Thymus (tissue), 11 donors: ENCODE results near the gene KCTD17. TPM values are rescaled to one million over a fixed set of nuclear protein-coding genes. Genes with fewer than 3 reads are reported as not detected.

ENCODE experiments used
- DNase-seq, 9 donors: peaks; one replicate each; pipeline ENCODE4 v3.0.0-alpha.2; 2013; ENCODE audit warnings: low spot score in 9 of 9, low read depth in 6 of 9, missing footprints in 1 of 9
- H3K27ac ChIP-seq, 2 donors: one replicate each; pipeline ENCODE4 v1.5.1; 2013; ENCODE audit warnings: control low read depth in 1 of 2, low read depth in 1 of 2, low read length in 1 of 2, mild to moderate bottlenecking in 1 of 2, moderate library complexity in 1 of 2
- H3K27me3 ChIP-seq, 2 donors: one replicate each; pipeline ENCODE4 v1.5.1; 2013; ENCODE audit warnings: low read length in 1 of 2; ENCODE audit not compliant: control insufficient read depth in 2 of 2, insufficient read depth in 1 of 2
- H3K36me3 ChIP-seq, 2 donors: one replicate each; pipeline ENCODE4 v1.5.1; 2013; ENCODE audit warnings: low read length in 1 of 2, mild to moderate bottlenecking in 1 of 2, moderate library complexity in 1 of 2; ENCODE audit not compliant: control insufficient read depth in 2 of 2, insufficient read depth in 2 of 2
- H3K4me1 ChIP-seq, 2 donors: one replicate each; pipeline ENCODE4 v1.5.1; 2013; ENCODE audit warnings: low read length in 2 of 2; ENCODE audit not compliant: control insufficient read depth in 2 of 2, insufficient read depth in 2 of 2
- H3K4me3 ChIP-seq, 2 donors: one replicate each; pipeline ENCODE4 v1.5.1; 2013; ENCODE audit warnings: low read length in 2 of 2, control low read depth in 1 of 2, mild to moderate bottlenecking in 1 of 2
- H3K9me3 ChIP-seq, 2 donors: one replicate each; pipeline ENCODE4 v1.5.1; 2013; ENCODE audit warnings: low read length in 1 of 2, mild to moderate bottlenecking in 1 of 2; ENCODE audit not compliant: control insufficient read depth in 2 of 2, insufficient read depth in 1 of 2
- WGBS: extraction: QIAGEN DNeasy Blood & Tissue Kit; methylation state at CpG from one replicate; pipeline ENCODE4 v1.1.7; 2013; 5-methylcytosine and 5-hydroxymethylcytosine counted together
- polyA plus RNA-seq: library from polyadenylated mRNA; stranded (reverse); fragments of 200-250 nt; gene quantifications from one replicate; pipeline ENCODE4 v1.2.3, GENCODE V29; 2013
- total RNA-seq: library from RNA; stranded (reverse); fragments of 120-200 nt; gene quantifications from one replicate; pipeline ENCODE4 v1.2.4, GENCODE V29; 2013
- donor health status: healthy.

The KCTD17 gene
- total and polyA plus RNA-seq, 2 donors, result 10.5 to 25.2 TPM

GRCh38 chr22:37032535-37033460 is 18.7 kb upstream of the KCTD17 start:
- H3K9me3 ChIP-seq, result no peaks in the 10 kb centered on the region
- H3K36me3 ChIP-seq, result peaks cover 0 to 5% of the 10 kb centered on the region in 2 donors
- no peak overlapping the region for H3K4me3 ChIP-seq
- 93% methylated on average over 18 of the region's 18 CpGs for WGBS
- H3K27ac ChIP-seq, result no peak overlapping the region
- no peaks in the 10 kb centered on the region for H3K4me1 ChIP-seq
- peaks cover 2 to 11% of the 10 kb centered on the region in 2 donors for H3K27me3 ChIP-seq
- DNase-seq, result no peak

DNA sequence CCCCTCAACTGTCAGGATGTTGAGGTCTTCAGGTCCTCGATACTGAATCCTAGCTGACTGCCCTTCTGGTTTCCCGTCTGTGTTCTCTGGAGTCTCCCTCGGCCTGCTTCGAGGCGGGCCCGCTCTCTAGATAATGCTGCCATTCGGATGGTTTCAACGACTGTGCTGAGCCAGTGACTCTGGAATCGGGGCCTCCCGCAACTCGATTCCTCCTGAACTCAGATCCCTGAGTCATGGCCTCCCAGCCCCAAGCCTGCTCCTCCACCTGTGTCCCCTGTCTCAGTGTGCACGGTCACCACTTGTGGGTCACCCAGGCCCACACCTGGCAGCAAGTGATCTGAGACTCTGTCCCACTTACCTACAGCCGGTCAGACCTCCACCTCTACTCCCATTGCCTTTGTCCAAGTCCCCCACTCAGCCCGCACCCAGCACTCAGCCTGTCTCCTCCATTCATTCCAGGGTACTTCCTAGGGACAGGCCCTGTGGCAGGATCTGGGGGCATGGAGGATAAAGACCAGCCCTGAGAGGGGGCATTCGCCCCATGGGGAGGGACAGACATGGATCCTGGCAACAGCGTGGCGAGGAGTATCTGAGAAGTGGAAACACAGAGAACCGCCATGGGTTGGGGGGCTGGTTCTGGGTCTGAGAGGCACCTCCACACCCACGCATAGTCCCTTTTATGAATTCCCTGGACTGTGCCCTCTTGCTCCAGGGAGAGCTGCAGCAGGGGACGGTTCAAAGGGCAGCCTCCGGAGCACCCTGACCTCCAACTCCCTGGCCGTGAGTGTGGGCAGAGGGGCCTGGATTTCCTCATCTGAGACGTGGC is 17.7 kb upstream of the KCTD17 start:
- H3K4me1 ChIP-seq, result no peaks in the 10 kb centered on the region
- no peaks in the 10 kb centered on the region for H3K9me3 ChIP-seq
- WGBS, result 97% methylated on average over 23 of the region's 23 CpGs
- peaks cover 2 to 12% of the 10 kb centered on the region in 2 donors for H3K27me3 ChIP-seq
- H3K4me3 ChIP-seq, result no peak overlapping the region
- no peak overlapping the region for H3K27ac ChIP-seq
- DNase-seq, result no peak
- H3K36me3 ChIP-seq, result peaks cover 0 to 5% of the 10 kb centered on the region in 2 donors

GRCh38 chr22:37036655-37037377 is 14.7 kb upstream of the KCTD17 start:
- H3K36me3 ChIP-seq, result no peaks in the 10 kb centered on the region
- no peak overlapping the region for H3K27ac ChIP-seq
- WGBS, result 91% methylated on average over 11 of the region's 11 CpGs
- H3K9me3 ChIP-seq, result no peaks in the 10 kb centered on the region
- H3K27me3 ChIP-seq, result peaks cover 2 to 15% of the 10 kb centered on the region in 2 donors
- H3K4me3 ChIP-seq, result no peak overlapping the region
- no peak for DNase-seq
- no peaks in the 10 kb centered on the region for H3K4me1 ChIP-seq

DNA sequence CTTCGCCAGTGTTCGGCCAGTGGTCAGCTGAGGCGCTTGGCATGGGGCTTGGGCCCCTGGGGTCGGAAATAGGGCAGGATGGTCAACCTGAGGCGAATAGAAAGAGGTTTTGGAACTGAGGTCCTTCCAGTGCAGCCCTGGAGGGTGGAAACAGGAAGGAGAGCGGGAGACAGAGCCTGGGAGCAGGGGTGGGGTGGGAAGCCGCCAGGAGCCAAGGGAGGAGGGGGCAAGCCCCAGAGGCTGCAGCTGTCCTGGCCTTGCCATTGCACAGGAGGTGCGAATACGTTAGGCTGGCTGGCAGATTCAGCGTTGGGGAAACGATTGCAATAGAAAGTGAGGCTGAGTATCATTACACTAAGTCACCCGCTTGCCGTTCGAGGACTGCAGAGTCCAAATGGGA is 13.9 kb upstream of the KCTD17 start:
- no peak for DNase-seq
- WGBS, result 78% methylated on average over 14 of the region's 14 CpGs
- Histone ChIP-seq H3K36me3 (no peaks in the 10 kb centered on the region), H3K27ac (no peak overlapping the region), H3K4me3 (no peak overlapping the region), H3K27me3 (peaks cover 2 to 15% of the 10 kb centered on the region in 2 donors), H3K9me3 (no peaks in the 10 kb centered on the region), H3K4me1 (no peaks in the 10 kb centered on the region)

GRCh38 chr22:37039466-37039865 is 12.1 kb upstream of the KCTD17 start:
- Histone ChIP-seq H3K4me3 (no peak overlapping the region), H3K9me3 (peaks cover 0 to 3% of the 10 kb centered on the region in 2 donors), H3K27ac (no peak overlapping the region), H3K36me3 (no peaks in the 10 kb centered on the region), H3K4me1 (peaks cover 0 to 2% of the 10 kb centered on the region in 2 donors), H3K27me3 (peaks cover 2 to 23% of the 10 kb centered on the region in 2 donors)
- DNase-seq, result no peak
- WGBS, result 98% methylated on average over 2 of the region's 2 CpGs

- Histone ChIP-seq H3K4me3 (no peak overlapping the region), H3K4me1 (peaks cover 0 to 7% of the 10 kb centered on the region in 2 donors), H3K9me3 (peaks cover 0 to 3% of the 10 kb centered on the region in 2 donors), H3K27ac (no peak overlapping the region), H3K27me3 (peaks cover 0 to 11% of the 10 kb centered on the region in 2 donors), H3K36me3 (no peaks in the 10 kb centered on the region)
- DNase-seq, result no peak
- WGBS, result 80% methylated on average over 7 of the region's 7 CpGs
These were observed 8.2 kb upstream of the KCTD17 start for GRCh38 chr22:37043209-37043827.

DNA sequence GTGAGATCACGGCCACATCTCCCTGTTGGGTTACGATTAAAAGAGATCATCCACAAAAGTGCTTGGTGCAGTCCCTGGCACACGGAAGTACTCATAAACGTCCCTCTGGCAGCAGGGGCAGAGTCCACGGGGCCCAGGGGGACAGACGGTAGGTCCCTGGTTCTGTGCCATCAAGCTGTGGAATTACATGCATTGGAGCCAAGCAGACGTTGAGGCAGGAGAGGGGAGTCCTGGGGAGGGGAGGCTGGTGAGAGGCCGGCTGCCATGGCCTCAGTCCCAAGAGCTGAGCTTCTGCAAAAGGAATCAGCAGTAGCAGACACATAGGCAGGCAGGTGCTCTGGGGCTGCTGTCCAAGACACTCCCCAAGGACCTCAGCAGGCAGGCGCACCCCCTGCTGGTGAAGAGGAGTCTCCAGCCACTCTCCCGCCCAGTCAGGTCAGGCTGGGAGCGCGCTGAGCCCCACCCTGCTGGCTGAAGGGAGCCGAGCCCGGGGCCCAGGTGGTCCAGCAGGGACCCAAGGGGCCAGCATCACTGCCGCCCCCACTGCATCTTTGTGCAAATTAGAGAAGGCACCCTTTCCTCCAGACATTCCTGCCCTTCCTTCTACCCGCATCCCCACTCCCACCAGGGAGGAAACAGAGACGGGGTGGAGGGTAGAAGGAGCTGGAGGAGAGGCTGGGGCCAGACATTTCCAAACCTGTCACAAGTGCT is 7.6 kb upstream of the KCTD17 start:
- DNase-seq, result peak in 2 of 9 donors; percentile 15 to 47
- H3K27ac ChIP-seq, result no peak overlapping the region
- peaks cover 0 to 11% of the 10 kb centered on the region in 2 donors for H3K27me3 ChIP-seq
- H3K9me3 ChIP-seq, result peaks cover 0 to 3% of the 10 kb centered on the region in 2 donors
- 56% methylated on average over 17 of the region's 17 CpGs for WGBS
- peaks cover 0 to 7% of the 10 kb centered on the region in 2 donors for H3K4me1 ChIP-seq
- no peaks in the 10 kb centered on the region for H3K36me3 ChIP-seq
- no peak overlapping the region for H3K4me3 ChIP-seq
